Measurements from ENCODE around the gene ITIH3. TPM values are rescaled to one million over a fixed set of nuclear protein-coding genes. Genes with fewer than 3 reads are reported as not detected.

The ITIH3 gene
- polyA plus RNA-seq, 1 of the 3 experiments (the other 2 are of a cell fraction), result 4.3 TPM

DNA sequence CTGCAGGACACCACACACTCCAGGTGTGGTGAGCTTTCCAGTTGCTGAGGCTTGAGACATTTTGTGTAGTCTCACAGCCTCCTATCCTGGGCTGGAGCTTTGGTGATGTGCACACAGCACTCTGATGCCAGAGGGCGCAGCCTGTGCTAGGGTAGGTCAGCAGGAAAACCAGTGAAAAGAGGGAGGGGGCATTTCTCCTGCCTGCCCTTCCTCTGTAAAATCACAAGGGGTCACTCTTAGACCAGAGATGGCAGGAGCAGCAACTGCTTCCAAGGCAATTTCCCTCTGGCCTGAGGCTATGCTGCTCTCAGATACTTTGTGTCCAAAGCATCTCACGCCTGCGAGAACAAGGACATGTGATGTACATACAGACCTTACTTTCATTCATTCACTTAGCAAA lies 56.8 kb downstream of the ITIH3 start (continued):
- no peak for TF ChIP-seq EP300 (IDR thresholded peaks at IDR 0.05; ENCODE audit: borderline replicate concordance in 1 of 2, low read depth in 1 of 2, low read length in 1 of 2)
- TF ChIP-seq MEF2A (IDR thresholded peaks at IDR 0.05; ENCODE audit: borderline replicate concordance, low read depth), result no peak
- TF ChIP-seq, protein P1, sequence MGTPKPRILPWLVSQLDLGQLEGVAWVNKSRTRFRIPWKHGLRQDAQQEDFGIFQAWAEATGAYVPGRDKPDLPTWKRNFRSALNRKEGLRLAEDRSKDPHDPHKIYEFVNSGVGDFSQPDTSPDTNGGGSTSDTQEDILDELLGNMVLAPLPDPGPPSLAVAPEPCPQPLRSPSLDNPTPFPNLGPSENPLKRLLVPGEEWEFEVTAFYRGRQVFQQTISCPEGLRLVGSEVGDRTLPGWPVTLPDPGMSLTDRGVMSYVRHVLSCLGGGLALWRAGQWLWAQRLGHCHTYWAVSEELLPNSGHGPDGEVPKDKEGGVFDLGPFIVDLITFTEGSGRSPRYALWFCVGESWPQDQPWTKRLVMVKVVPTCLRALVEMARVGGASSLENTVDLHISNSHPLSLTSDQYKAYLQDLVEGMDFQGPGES (IDR thresholded peaks at IDR 0.05; ENCODE audit: low read depth, low read length), result no peak
- no peak for TF ChIP-seq POLR2AphosphoS5 (IDR thresholded peaks at IDR 0.05; ENCODE audit: low read depth, low read length)
- TF ChIP-seq RFX5 (IDR thresholded peaks at IDR 0.05; ENCODE audit: low read length), result no peak
- TF ChIP-seq ELF1 (IDR thresholded peaks at IDR 0.05), result no peak
- no peak; the same call in 1 of the 2 replicates for TF ChIP-seq MXI1 (IDR thresholded peaks at IDR 0.05; ENCODE audit: low read depth, low read length)
- TF ChIP-seq TAF1 (IDR thresholded peaks at IDR 0.05; ENCODE audit: borderline replicate concordance, low read depth, low read length), result no peak
- TF ChIP-seq EZH2phosphoT487 (IDR thresholded peaks at IDR 0.05; ENCODE audit: borderline replicate concordance, low read depth), result no peak

DNA sequence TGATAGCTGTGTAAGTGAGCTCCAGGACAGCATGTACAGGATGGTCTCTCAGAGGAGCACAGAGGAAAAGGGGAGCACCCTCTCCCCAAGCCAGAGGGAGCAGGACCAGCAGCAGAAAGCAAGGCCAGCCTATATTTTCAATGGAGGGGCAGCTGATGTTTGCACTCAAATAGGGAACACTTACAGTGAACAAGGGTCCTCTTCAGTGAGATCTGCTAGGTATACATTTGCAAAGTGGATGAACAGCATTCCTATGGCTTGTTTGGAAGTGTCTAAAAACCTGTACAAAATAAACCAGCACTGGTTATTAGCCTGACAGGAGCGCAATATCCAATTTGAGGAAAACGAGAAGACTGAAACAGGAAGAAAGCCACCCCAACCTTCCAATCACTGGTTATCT lies 57.8 kb downstream of the ITIH3 start:
- Histone ChIP-seq H3K79me2 (ENCODE audit: insufficient read depth) (peaks cover 4% of the 10 kb centered on the region; the same call in 1 of the 2 replicates), H3K9ac (no peak overlapping the region), H4K20me1 (ENCODE audit: insufficient read depth) (peaks cover 3% of the 10 kb centered on the region; the same call in 1 of the 2 replicates), H3K27me3 (ENCODE audit: insufficient read depth) (no peaks in the 10 kb centered on the region), H3K27ac (ENCODE audit: low read depth in 2 of 2, low read length in 1 of 2) (no peak overlapping the region), H3K9me2 (no peaks in the 10 kb centered on the region), H3K4me1 (ENCODE audit: control insufficient read depth in 1 of 2, insufficient read depth in 2 of 2, low read depth in 1 of 2, low read length in 1 of 2) (peaks cover 0 to 3% of the 10 kb centered on the region in 2 experiments; a peak in 1 of 4 replicates), H2AFZ (ENCODE audit: low read depth) (no peak overlapping the region), H3K9me3 (no peaks in the 10 kb centered on the region), H3K4me2 (no peak overlapping the region), H3F3A (replicated peaks; ENCODE audit: insufficient read depth) (no peaks in the 10 kb centered on the region), H3K4me3 (ENCODE audit: low read depth in 2 of 2, low read length in 1 of 2) (no peak overlapping the region), H3K36me3 (replicated peaks in 1 of 2; ENCODE audit: control insufficient read depth in 1 of 2, insufficient read depth in 2 of 2, low read length in 1 of 2) (peaks cover 0 to 25% of the 10 kb centered on the region in 2 experiments)
- 91% methylated on average over 2 of the region's 2 CpGs for WGBS (ENCODE audit: low lambda C conversion rate)
- POLR2A ChIA-PET, result no interaction called here
- CTCF ChIA-PET, result interaction anchor here (1.0 to 9.8 kb wide), 13 partner anchors 9 to 374 kb away, joined by 3 to 73 read pairs (median 4); no protein-coding TSS in a partner anchor
- DNase-seq, result no peak
- no peak for TF ChIP-seq RFX5 (IDR thresholded peaks at IDR 0.05; ENCODE audit: low read length)
- no peak for TF ChIP-seq ELF1 (IDR thresholded peaks at IDR 0.05)
- TF ChIP-seq, protein P2, sequence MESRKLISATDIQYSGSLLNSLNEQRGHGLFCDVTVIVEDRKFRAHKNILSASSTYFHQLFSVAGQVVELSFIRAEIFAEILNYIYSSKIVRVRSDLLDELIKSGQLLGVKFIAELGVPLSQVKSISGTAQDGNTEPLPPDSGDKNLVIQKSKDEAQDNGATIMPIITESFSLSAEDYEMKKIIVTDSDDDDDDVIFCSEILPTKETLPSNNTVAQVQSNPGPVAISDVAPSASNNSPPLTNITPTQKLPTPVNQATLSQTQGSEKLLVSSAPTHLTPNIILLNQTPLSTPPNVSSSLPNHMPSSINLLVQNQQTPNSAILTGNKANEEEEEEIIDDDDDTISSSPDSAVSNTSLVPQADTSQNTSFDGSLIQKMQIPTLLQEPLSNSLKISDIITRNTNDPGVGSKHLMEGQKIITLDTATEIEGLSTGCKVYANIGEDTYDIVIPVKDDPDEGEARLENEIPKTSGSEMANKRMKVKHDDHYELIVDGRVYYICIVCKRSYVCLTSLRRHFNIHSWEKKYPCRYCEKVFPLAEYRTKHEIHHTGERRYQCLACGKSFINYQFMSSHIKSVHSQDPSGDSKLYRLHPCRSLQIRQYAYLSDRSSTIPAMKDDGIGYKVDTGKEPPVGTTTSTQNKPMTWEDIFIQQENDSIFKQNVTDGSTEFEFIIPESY (IDR thresholded peaks at IDR 0.05; ENCODE audit: borderline replicate concordance, low read depth), result no peak
- TF ChIP-seq GABPA (IDR thresholded peaks at IDR 0.05; ENCODE audit: low read depth), result no peak
- TF ChIP-seq GATA2 (CRISPR knock-in tag; IDR thresholded peaks at IDR 0.05), result no peak
- no peak for TF ChIP-seq SMC3 (IDR thresholded peaks at IDR 0.05; ENCODE audit: low read depth, low read length)
- no peak for TF ChIP-seq MEF2A (IDR thresholded peaks at IDR 0.05; ENCODE audit: borderline replicate concordance, low read depth)
- no peak for TF ChIP-seq TEAD4 (IDR thresholded peaks at IDR 0.05; ENCODE audit: borderline replicate concordance, insufficient read depth)
- TF ChIP-seq EZH2phosphoT487 (IDR thresholded peaks at IDR 0.05; ENCODE audit: borderline replicate concordance, low read depth), result no peak
- TF ChIP-seq RXRA (IDR thresholded peaks at IDR 0.05; ENCODE audit: borderline replicate concordance, low read depth), result no peak
- TF ChIP-seq, protein P1 (IDR thresholded peaks at IDR 0.05; ENCODE audit: low read depth, low read length), result no peak
- TF ChIP-seq MXI1 (IDR thresholded peaks at IDR 0.05; ENCODE audit: low read depth, low read length), result no peak
- TF ChIP-seq YY1 (IDR thresholded peaks at IDR 0.05; ENCODE audit: low read depth), result no peak
